ENCODE data around the gene ROGDI. TPM values are rescaled to one million over a fixed set of nuclear protein-coding genes. Genes with fewer than 3 reads are reported as not detected.
A peak's percentile ranks its signal among the peaks of the same experiment; 100 is the strongest.

ROGDI gene
- total RNA-seq, 2 experiments from 2014 or later = 6.3 to 7.6 TPM

- H3K4me3 ChIP-seq (ENCODE audit: low read depth, low read length, poor library complexity, severe bottlenecking) = no peak overlapping the region
- H3K36me3 ChIP-seq (ENCODE audit: insufficient read depth, low read length) = peaks cover 17% of the 10 kb centered on the region
- intact Hi-C loops (cut with micrococcal nuclease; ENCODE audit: unreplicated experiment) = no loop called here
- no TSS peak for BruUV-seq (replicated peaks)
- no peak for DNase-seq (ENCODE audit: low spot score)
- ChIA-PET CTCF (ENCODE audit: unreplicated experiment) (no interaction called here), POLR2A (no interaction called here)
- no peaks in the 10 kb centered on the region for H4K20me1 ChIP-seq (ENCODE audit: insufficient read depth, low read length)
- peaks cover 26% of the 10 kb centered on the region for H3K4me1 ChIP-seq (ENCODE audit: insufficient read depth, low read length, poor library complexity, severe bottlenecking)
- no peak overlapping the region for H3K27ac ChIP-seq (ENCODE audit: low read depth, low read length, poor library complexity, severe bottlenecking)
- no peaks in the 10 kb centered on the region for H3K9me2 ChIP-seq (ENCODE audit: insufficient read depth, low read length)
- no peaks in the 10 kb centered on the region for H3K79me2 ChIP-seq (ENCODE audit: insufficient read depth, low read depth, low read length)
- H2AFZ ChIP-seq (ENCODE audit: low read length) = no peak overlapping the region
- H3K4me2 ChIP-seq (ENCODE audit: low read length) = peak overlapping the region; percentile 99; the same call in 1 of the 2 replicates
- H3K9me3 ChIP-seq (ENCODE audit: low read length) = no peaks in the 10 kb centered on the region
- TF ChIP-seq CTCF (conservative IDR thresholded peaks at IDR 0.05; ENCODE audit: low read length) (no peak), EZH2phosphoT487 (IDR thresholded peaks at IDR 0.05; ENCODE audit: borderline replicate concordance, low read depth, low read length) (no peak)
Measured at GRCh38 chr16:4800290-4801041, 2.0 kb downstream of the ROGDI start.

- ChIA-PET CTCF (ENCODE audit: unreplicated experiment) (no interaction called here), POLR2A (no interaction called here)
- no TSS peak for BruUV-seq (replicated peaks)
Measured at GRCh38 chr16:4799171-4799855, 3.1 kb downstream of the ROGDI start.

More at GRCh38 chr16:4799171-4799855, 3.1 kb downstream of the ROGDI start:
- Histone ChIP-seq H3K4me1 (ENCODE audit: insufficient read depth, low read length, poor library complexity, severe bottlenecking) (peaks cover 26% of the 10 kb centered on the region), H3K9me3 (ENCODE audit: low read length) (no peaks in the 10 kb centered on the region), H3K36me3 (ENCODE audit: insufficient read depth, low read length) (peaks cover 6% of the 10 kb centered on the region), H3K9me2 (ENCODE audit: insufficient read depth, low read length) (no peaks in the 10 kb centered on the region), H3K79me2 (ENCODE audit: insufficient read depth, low read depth, low read length) (no peaks in the 10 kb centered on the region), H3K4me2 (ENCODE audit: low read length) (no peak overlapping the region), H2AFZ (ENCODE audit: low read length) (no peak overlapping the region), H3K4me3 (ENCODE audit: low read depth, low read length, poor library complexity, severe bottlenecking) (no peak overlapping the region), H3K27ac (ENCODE audit: low read depth, low read length, poor library complexity, severe bottlenecking) (no peak overlapping the region), H4K20me1 (ENCODE audit: insufficient read depth, low read length) (no peaks in the 10 kb centered on the region)
- intact Hi-C loops (cut with micrococcal nuclease; ENCODE audit: unreplicated experiment) = no loop called here
- TF ChIP-seq EZH2phosphoT487 (IDR thresholded peaks at IDR 0.05; ENCODE audit: borderline replicate concordance, low read depth, low read length) = no peak
- TF ChIP-seq CTCF (conservative IDR thresholded peaks at IDR 0.05; ENCODE audit: low read length) = no peak
- no peak for DNase-seq (ENCODE audit: low spot score)

All from OCI-LY7 (cell line).